Central memory CD8-positive, alpha-beta T cell (primary cell): ENCODE data around the gene CKM.

Experiments used
- ATAC-seq: fragments of 150-1000 bp; cut with Tn5 transposase; replicated peaks from 2 replicates; pipeline ENCODE4 v1.10.0; 2022; ENCODE audit warnings: mild to moderate bottlenecking, moderate FRiP score, moderate number of reproducible peaks; ENCODE audit not compliant: poor library complexity, severe bottlenecking; ENCODE audit errors: extremely low read depth
- DNase-seq, 2 donors: peaks; one replicate each; pipeline ENCODE4 v3.0.0; 2021; ENCODE audit warnings: low spot score in 2 of 2
- H3K27ac Mint-ChIP-seq: one replicate; pipeline ENCODE4 v1.8.0; 2022; ENCODE audit warnings: low read depth, mild to moderate bottlenecking, moderate library complexity, mixed read lengths
- H3K27me3 Mint-ChIP-seq: one replicate; pipeline ENCODE4 v1.8.0; 2022; ENCODE audit warnings: mixed read lengths
- H3K36me3 Mint-ChIP-seq: one replicate; pipeline ENCODE4 v1.8.0; 2022; ENCODE audit warnings: mild to moderate bottlenecking, moderate library complexity, mixed read lengths; ENCODE audit not compliant: insufficient read depth
- H3K4me1 Mint-ChIP-seq: one replicate; pipeline ENCODE4 v1.8.0; 2022; ENCODE audit warnings: mixed read lengths
- H3K4me3 Mint-ChIP-seq: one replicate; pipeline ENCODE4 v1.8.0; 2022; ENCODE audit warnings: mild to moderate bottlenecking, moderate library complexity, mixed read lengths
- H3K9me3 Mint-ChIP-seq: one replicate; pipeline ENCODE4 v1.8.0; 2022; ENCODE audit warnings: mixed read lengths

CKM gene

DNA sequence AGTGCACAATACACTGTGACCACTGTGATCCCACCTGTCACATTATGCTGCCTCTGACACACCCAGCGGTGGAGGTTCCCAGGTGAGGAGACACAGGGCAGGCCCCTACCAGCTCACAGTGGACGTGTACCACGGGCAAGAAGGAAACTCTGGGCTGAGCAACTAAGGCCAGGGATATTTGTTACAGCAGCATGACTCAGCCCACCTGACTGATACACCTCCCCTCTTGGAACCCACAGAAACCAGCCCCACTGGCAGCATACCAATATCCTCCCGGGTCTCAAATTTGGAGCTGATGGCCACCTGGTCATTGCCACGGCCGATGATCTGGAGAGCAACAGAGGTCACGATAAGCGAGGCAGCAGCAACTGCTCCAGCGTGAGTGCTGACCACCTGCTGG is 32.7 kb upstream of the CKM start:
- DNase-seq: no peak
- no peak for ATAC-seq
- Mint-ChIP-seq H3K9me3 (no peaks in the 10 kb centered on the region), H3K27me3 (no peaks in the 10 kb centered on the region), H3K4me3 (no peak overlapping the region), H3K36me3 (peaks cover 12% of the 10 kb centered on the region), H3K27ac (no peak overlapping the region), H3K4me1 (peaks cover 7% of the 10 kb centered on the region)

DNA sequence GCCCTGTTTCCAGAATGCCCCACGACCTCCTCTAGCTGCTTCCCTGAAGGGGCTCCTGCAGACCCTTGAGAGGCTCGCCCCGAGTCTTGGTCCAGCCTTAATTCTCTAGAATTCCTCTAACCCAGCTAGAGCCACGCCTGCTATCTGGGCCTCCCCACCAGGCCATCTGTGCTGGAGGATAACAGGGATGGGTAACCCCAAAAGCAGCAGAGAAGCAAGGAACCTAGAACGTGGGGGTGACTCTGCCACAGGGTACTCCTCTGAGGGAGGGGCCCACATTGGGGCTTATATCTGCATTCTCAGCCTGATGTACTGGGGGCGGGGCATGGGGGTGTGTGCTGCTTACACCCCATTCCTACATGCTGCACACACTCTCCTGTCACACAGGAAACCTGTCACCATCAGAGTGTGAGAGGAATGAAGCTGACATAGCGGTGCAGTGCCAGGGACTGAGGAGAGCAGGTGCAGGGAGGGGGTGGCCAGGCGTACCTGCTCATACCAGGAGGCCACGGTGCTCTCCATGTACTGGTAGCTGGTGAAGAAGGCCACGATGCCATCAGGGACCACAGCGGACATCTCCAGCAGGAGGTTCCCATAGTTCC is 31.7 kb upstream of the CKM start:
- ATAC-seq (peak; percentile 36), DNase-seq (no peak)
- Mint-ChIP-seq H3K27ac (peak overlapping the region; percentile 6), H3K4me3 (peak overlapping the region; percentile 9), H3K9me3 (no peaks in the 10 kb centered on the region), H3K36me3 (peaks cover 10% of the 10 kb centered on the region), H3K4me1 (peaks cover 7% of the 10 kb centered on the region), H3K27me3 (no peaks in the 10 kb centered on the region)

DNA sequence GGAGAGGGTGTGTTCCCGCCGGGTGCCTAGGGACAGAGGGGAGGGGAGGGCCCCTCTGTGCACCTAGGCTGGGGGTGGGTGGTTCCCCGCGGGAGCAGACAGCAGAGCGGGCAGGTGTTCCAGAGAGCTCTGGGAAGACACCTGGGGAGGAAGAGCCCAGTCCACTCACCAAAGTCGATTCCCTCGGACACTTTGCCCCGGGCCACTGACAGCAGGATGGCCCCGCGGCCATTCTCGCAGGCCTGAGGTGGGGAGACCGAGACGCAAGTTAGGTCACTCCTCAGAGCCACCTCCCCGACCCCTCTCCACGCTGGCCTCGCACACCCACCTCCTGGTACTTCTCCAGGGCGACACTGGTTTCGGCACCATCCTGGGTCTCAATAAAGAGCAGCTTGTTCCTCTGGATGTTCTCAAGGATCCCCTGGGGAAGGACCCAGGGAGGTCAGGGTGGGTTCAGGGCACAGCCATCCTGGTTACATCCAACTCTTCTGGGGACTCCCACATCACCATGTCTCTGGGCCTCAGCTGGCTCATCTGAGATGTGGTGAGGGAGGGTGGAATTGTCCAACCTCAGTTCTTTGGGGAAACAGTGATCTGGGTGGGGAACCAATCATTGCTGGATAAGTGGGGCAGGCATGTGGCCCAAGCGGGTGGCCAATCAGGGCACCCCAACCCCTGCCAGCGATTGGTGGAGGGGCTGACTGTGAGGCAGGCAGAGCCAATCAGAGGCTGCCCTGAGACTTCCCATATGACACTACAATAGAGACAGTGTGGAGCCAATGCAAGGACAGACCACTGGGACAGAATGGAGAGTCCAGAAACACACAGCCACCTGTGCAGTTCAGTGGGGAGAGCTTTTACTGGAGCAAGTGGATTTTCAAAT is 30.5 kb upstream of the CKM start:
- H3K4me3 Mint-ChIP-seq: no peak overlapping the region
- no peak for ATAC-seq
- H3K9me3 Mint-ChIP-seq: no peaks in the 10 kb centered on the region
- peak overlapping the region; percentile 6 for H3K27ac Mint-ChIP-seq
- no peaks in the 10 kb centered on the region for H3K27me3 Mint-ChIP-seq
- DNase-seq: no peak
- peaks cover 7% of the 10 kb centered on the region for H3K4me1 Mint-ChIP-seq
- peaks cover 10% of the 10 kb centered on the region for H3K36me3 Mint-ChIP-seq

DNA sequence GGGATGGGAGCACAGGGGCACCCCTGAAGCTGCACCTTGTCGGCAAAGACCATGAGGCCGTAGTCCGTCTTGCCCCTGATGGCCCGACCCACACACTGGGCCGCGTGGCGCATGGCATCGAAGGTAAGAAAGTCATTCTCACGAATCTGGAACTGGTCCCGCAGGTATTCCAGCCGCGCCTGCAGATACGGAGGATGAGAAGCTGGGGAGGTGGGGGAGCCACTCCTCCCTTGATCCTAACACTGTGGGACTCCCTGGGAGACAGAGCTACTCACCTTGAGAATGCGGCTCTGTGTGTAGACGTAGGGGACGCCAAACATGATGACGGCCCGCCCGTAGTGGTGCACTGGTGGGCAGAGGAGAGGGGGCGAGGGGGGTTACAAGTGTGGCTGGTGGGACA is 29.8 kb upstream of the CKM start:
- peaks cover 7% of the 10 kb centered on the region for H3K4me1 Mint-ChIP-seq
- H3K9me3 Mint-ChIP-seq: no peaks in the 10 kb centered on the region
- ATAC-seq: no peak

DNA sequence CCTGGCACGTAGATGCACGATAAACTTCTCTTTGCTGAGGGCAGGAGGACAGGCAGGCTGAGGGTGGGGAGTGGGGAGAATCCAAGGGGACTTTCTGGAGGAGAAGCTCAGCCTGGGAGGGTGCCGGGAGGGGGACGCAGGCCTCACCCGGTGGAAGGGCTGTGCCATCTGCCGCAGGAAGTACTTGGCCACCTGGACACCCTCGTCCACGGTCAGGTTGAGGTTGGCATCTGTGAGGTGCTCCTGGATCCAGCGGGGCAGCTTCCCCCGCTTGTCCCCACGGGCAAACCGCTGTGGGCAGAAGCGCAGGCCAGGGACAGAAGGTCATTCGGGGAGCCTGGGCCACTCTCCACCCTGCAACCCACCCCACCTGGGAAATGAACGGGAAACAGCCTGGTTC is 29.4 kb upstream of the CKM start:
- ATAC-seq (no peak), DNase-seq (no peak)
- no peaks in the 10 kb centered on the region for H3K27me3 Mint-ChIP-seq
- no peaks in the 10 kb centered on the region for H3K9me3 Mint-ChIP-seq
- peaks cover 7% of the 10 kb centered on the region for H3K4me1 Mint-ChIP-seq
- peaks cover 10% of the 10 kb centered on the region for H3K36me3 Mint-ChIP-seq
- H3K4me3 Mint-ChIP-seq: no peak overlapping the region
- H3K27ac Mint-ChIP-seq: no peak overlapping the region

More for the DNA sequence above, 29.8 kb upstream of the CKM start:
- no peak for DNase-seq
- Mint-ChIP-seq H3K4me3 (no peak overlapping the region), H3K27ac (no peak overlapping the region), H3K27me3 (no peaks in the 10 kb centered on the region), H3K36me3 (peaks cover 10% of the 10 kb centered on the region)

DNA sequence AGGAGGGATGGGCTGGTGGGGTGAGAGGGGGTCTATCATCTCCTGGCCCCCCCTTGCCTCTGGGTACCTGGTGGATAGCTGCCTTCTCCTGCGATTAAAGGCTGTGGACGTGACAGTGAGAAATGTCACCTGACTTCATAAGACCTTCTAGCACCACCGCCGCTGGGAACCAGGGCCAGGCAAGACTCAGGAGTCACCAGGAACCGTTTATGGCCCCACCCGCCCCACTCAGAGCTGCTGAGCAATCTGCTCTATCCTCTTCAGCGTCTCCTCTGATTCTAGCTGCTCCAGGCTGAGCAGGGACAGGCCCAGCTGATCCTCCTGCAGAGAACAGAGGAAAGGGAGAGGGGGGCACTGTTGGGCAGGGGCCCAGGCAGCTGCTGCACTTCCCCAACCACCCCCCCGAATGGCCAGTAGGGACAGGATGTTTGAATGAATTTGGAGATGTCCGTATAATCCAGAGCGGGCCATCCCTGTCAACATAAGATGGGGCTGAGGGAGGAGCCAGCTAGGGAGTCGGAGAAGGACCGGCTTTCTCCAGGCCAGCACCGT is 28.8 kb upstream of the CKM start:
- H3K4me1 Mint-ChIP-seq: peaks cover 7% of the 10 kb centered on the region
- DNase-seq (no peak), ATAC-seq (no peak)
- H3K27me3 Mint-ChIP-seq: no peaks in the 10 kb centered on the region
- H3K27ac Mint-ChIP-seq: no peak overlapping the region
- H3K36me3 Mint-ChIP-seq: peaks cover 9% of the 10 kb centered on the region
- H3K9me3 Mint-ChIP-seq: no peaks in the 10 kb centered on the region
- no peak overlapping the region for H3K4me3 Mint-ChIP-seq

DNA sequence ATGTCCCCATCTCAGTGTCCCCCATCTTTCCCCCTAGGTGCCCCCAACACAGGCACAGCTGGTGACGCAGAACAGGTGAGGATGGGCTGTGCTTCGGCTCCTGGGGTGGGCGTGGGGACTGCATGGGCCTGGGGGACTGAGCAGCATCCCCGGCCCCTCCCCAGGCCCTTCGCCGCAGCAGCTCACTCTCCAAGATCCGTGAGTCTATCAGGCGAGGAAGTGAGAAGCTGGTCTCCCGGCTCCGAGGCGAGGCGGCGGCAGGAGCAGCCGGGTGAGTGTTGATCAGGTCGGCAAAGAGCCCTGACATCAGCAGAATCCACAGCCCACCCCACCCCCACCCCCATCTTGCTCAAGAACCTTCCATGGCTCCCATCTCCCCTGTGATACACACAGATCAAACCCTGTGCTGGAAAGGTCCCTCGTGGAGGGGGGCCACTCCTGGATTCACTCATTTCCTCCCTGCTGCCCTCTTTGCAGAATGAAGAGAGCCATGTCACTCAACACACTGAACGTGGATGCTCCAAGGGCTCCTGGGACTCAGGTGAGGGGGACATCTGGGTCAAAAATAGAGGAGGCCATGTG is 27.9 kb upstream of the CKM start:
- H3K4me1 Mint-ChIP-seq: peaks cover 7% of the 10 kb centered on the region
- H3K36me3 Mint-ChIP-seq: peaks cover 7% of the 10 kb centered on the region
- H3K9me3 Mint-ChIP-seq: no peaks in the 10 kb centered on the region
- ATAC-seq (no peak), DNase-seq (no peak)
- no peak overlapping the region for H3K27ac Mint-ChIP-seq
- H3K4me3 Mint-ChIP-seq: no peak overlapping the region
- H3K27me3 Mint-ChIP-seq: peaks cover 7% of the 10 kb centered on the region

DNA sequence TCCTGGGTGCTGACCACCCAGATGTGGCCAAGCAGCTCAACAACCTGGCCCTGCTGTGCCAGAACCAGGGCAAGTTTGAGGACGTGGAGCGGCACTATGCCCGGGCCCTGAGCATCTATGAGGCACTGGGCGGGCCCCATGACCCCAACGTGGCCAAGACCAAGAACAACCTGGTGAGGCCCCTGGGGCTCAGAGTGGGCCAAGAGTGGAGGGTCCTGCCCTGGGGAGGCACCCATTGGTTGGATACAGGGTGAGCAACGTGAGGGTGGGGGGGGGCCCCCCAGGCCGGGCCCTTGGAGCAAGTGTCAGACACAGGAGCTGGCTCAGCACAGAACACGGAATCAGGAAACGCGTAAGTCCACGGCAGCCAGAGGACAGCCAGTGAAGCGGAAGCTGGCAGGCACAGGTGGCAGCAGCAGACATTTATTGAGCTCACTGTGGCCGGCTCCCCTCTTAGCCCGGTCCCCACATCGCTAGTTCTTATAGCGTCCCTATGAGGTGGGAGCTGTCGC is 26.8 kb upstream of the CKM start:
- peaks cover 16% of the 10 kb centered on the region for H3K27me3 Mint-ChIP-seq
- H3K36me3 Mint-ChIP-seq: peaks cover 7% of the 10 kb centered on the region
- peaks cover 3% of the 10 kb centered on the region for H3K4me1 Mint-ChIP-seq
- no peak overlapping the region for H3K4me3 Mint-ChIP-seq
- no peaks in the 10 kb centered on the region for H3K9me3 Mint-ChIP-seq
- peak overlapping the region; percentile 1 for H3K27ac Mint-ChIP-seq
- DNase-seq: no peak
- no peak for ATAC-seq

DNA sequence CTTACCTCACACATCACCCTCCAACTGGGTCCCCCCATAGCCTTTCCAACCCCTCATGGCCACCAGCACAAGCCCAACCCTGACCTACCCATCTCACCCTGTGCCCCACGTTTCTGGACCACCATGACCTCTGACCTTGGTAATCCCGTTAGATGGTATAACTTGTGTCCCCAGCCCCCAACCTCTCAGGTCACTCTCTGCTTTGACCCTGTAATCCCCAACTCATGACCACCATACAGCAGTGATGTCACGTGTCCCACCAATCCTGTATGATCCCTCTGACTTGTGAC is 26.4 kb upstream of the CKM start:
- H3K27ac Mint-ChIP-seq: peak overlapping the region; percentile 1
- ATAC-seq (no peak), DNase-seq (no peak)
- peaks cover 5% of the 10 kb centered on the region for H3K36me3 Mint-ChIP-seq
- no peaks in the 10 kb centered on the region for H3K9me3 Mint-ChIP-seq
- H3K27me3 Mint-ChIP-seq: peaks cover 16% of the 10 kb centered on the region
- no peaks in the 10 kb centered on the region for H3K4me1 Mint-ChIP-seq
- no peak overlapping the region for H3K4me3 Mint-ChIP-seq

DNA sequence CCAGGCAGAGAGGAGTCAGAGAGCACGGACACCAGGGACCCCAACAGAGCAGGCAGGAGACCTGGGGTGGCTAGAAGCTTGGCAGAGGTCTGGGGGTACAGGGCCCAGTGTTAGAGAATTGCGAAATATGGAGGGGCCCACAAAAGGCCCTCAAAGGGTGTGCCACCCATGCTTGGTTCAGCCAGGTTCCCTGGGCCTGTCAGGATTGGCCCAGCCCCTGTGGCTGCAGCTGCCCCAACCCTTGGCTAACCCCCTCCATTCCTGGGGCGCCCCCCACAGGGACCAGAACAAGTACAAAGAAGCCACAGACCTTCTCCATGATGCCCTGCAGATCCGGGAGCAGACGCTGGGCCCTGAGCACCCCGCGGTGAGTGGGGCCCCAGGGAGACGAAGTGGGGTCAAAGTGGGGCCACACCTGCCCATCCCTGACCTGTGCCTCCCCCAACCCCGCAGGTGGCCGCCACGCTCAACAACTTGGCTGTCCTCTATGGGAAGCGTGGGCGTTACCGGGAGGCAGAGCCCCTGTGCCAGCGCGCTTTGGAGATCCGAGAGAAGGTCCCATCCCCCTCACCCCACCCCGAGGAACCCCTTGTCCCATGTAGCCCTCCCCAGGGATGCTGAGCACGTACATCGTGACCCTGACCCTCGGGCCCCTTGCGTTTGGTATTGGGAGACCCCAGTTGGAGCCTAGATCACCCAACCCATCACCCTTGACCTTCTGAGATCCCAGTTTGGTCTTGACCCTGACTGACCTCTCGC is 25.9 kb upstream of the CKM start:
- Mint-ChIP-seq H3K36me3 (peaks cover 5% of the 10 kb centered on the region), H3K27me3 (peaks cover 16% of the 10 kb centered on the region), H3K4me1 (no peaks in the 10 kb centered on the region), H3K4me3 (no peak overlapping the region), H3K9me3 (no peaks in the 10 kb centered on the region), H3K27ac (peak overlapping the region; percentile 1)
- ATAC-seq (no peak), DNase-seq (no peak)

DNA sequence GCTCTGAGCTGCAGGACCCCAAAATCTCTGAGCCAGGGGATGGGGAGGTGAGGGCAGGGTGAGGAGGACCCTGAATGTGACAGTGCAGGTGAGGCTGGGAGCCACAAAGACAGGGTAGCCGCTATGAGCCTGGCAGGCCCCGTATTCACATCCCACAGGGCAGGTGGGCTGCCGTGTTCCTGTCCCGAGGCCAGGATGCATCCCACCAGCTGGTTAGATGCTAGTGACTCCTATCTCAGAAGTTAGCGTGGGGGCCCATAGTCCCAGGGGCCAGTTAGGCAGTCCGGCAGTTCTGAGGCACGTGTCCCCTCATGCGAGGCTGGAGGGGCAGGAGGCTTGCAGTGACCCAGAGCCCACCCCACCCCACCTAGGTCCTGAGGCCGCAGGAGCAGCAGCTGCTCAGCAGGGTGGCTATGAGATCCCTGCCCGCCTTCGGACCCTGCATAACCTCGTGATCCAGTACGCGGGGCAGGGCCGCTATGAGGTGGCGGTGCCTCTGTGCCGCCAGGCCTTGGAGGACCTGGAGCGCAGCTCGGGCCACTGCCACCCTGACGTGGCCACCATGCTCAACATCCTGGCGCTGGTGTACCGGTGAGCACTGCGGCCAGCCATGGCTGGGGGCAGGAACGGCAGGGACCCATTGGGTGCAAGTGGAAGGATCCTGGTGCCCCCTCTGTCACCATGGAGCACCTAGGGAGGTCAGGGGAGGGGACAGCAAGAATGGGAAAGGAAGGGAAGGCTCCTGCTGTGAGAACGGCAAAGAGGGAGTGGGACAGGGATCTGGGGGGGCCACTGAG is 25.1 kb upstream of the CKM start:
- Mint-ChIP-seq H3K27me3 (peaks cover 16% of the 10 kb centered on the region), H3K36me3 (peaks cover 5% of the 10 kb centered on the region), H3K27ac (no peak overlapping the region), H3K9me3 (no peaks in the 10 kb centered on the region), H3K4me3 (no peak overlapping the region), H3K4me1 (no peaks in the 10 kb centered on the region)
- DNase-seq: no peak
- no peak for ATAC-seq

DNA sequence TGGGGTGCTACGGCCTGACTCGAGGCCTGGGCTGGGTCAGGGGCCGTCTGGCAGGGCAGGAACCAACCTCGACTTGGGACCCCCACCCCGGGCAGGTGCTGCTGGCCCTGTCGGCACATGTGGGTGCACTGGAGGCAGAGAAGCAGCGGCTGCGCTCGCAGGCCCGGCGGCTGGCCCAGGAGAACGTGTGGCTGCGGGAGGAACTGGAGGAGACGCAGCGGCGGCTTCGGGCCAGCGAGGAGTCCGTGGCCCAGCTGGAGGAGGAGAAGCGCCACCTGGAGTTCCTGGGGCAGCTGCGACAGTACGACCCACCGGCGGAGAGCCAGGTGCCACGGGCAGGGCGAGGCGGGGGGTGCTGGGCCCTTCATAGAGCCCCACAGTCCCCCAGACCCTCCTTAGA is 23.8 kb upstream of the CKM start:
- no peak overlapping the region for H3K4me3 Mint-ChIP-seq
- ATAC-seq (no peak), DNase-seq (no peak)
- H3K9me3 Mint-ChIP-seq: no peaks in the 10 kb centered on the region
- peaks cover 16% of the 10 kb centered on the region for H3K27me3 Mint-ChIP-seq
- H3K27ac Mint-ChIP-seq: no peak overlapping the region
- H3K4me1 Mint-ChIP-seq: no peaks in the 10 kb centered on the region
- H3K36me3 Mint-ChIP-seq: peaks cover 4% of the 10 kb centered on the region
